ENCODE data around the gene SLCO2A1.

Gene SLCO2A1

GRCh38 chr3:133933097-133934024, 96.4 kb downstream of the SLCO2A1 start:
- no peak for DNase-seq (ENCODE audit: low read depth in 2 of 2)

GRCh38 chr3:133932009-133932408, 97.7 kb downstream of the SLCO2A1 start:
- no peak for DNase-seq (ENCODE audit: low read depth in 2 of 2)

GRCh38 chr3:133931084-133931483, 98.6 kb downstream of the SLCO2A1 start:
- no peak for DNase-seq (ENCODE audit: low read depth in 2 of 2)

- no peak for DNase-seq (ENCODE audit: low read depth in 2 of 2)
Measured at GRCh38 chr3:133930341-133930933, 99.3 kb downstream of the SLCO2A1 start.

GRCh38 chr3:133928903-133929607, 100.7 kb downstream of the SLCO2A1 start:
- DNase-seq (ENCODE audit: low read depth in 2 of 2), result no peak

GRCh38 chr3:133928136-133928893, 101.4 kb downstream of the SLCO2A1 start:
- DNase-seq (ENCODE audit: low read depth in 2 of 2), result no peak

- peak; percentile 62 to 69 for DNase-seq (ENCODE audit: low read depth in 2 of 2)
Measured at GRCh38 chr3:133927540-133928066, 102.1 kb downstream of the SLCO2A1 start.

- no peak for DNase-seq (ENCODE audit: low read depth in 2 of 2)
Measured at GRCh38 chr3:133926736-133927539, 102.8 kb downstream of the SLCO2A1 start.

GRCh38 chr3:133925960-133926735, 103.6 kb downstream of the SLCO2A1 start:
- no peak for DNase-seq (ENCODE audit: low read depth in 2 of 2)

GRCh38 chr3:133924041-133924440, 105.7 kb downstream of the SLCO2A1 start:
- no peak for DNase-seq (ENCODE audit: low read depth in 2 of 2)

- DNase-seq (ENCODE audit: low read depth in 2 of 2), result no peak
Measured at GRCh38 chr3:133921592-133921991, 108.1 kb downstream of the SLCO2A1 start.

- no peak for DNase-seq (ENCODE audit: low read depth in 2 of 2)
Measured at GRCh38 chr3:133917144-133917543, 112.6 kb downstream of the SLCO2A1 start.

GRCh38 chr3:133915685-133916658, 113.8 kb downstream of the SLCO2A1 start:
- no peak for DNase-seq (ENCODE audit: low read depth in 2 of 2)

GRCh38 chr3:133914839-133915600, 114.7 kb downstream of the SLCO2A1 start:
- DNase-seq (ENCODE audit: low read depth in 2 of 2), result no peak

- no peak for DNase-seq (ENCODE audit: low read depth in 2 of 2)
Measured at GRCh38 chr3:133910422-133910821, 119.3 kb downstream of the SLCO2A1 start.

- DNase-seq (ENCODE audit: low read depth in 2 of 2), result no peak
Measured at GRCh38 chr3:133905376-133905775, 124.3 kb downstream of the SLCO2A1 start.

- no peak for DNase-seq (ENCODE audit: low read depth in 2 of 2)
Measured at GRCh38 chr3:133901847-133902246, 127.9 kb downstream of the SLCO2A1 start.

- DNase-seq (ENCODE audit: low read depth in 2 of 2), result no peak
Measured at GRCh38 chr3:133901083-133901482, 128.6 kb downstream of the SLCO2A1 start.

Measured in stimulated activated CD8-positive, alpha-beta memory T cell treated with anti-CD3 and anti-CD28 coated beads, Interleukin-2, amount 100 ng/mL, for 1 hour (primary cell).